BE2C (cell line): Measurements from ENCODE around the gene CLASRP.

Experiments
- DNase-seq: peaks from one replicate; pipeline ENCODE4 v3.0.0-alpha.2; 2020
- H3K27me3 ChIP-seq: fragments of 250-450 bp; sonication (Bioruptor Pico); 2 replicates; pipeline ENCODE4 v1.5.1; 2020; ENCODE audit warnings: mild to moderate bottlenecking
- H3K36me3 ChIP-seq: fragments of 250-450 bp; sonication (Bioruptor Pico); 2 replicates; pipeline ENCODE4 v1.5.1; 2020; ENCODE audit warnings: mild to moderate bottlenecking
- H3K4me1 ChIP-seq: fragments of 250-450 bp; sonication (Bioruptor Pico); 2 replicates; pipeline ENCODE4 v1.5.1; 2020
- H3K4me3 ChIP-seq: 2 replicates; pipeline ENCODE4 v1.5.1; 2011; ENCODE audit warnings: low read depth, low read length
- H3K9me3 ChIP-seq: fragments of 250-450 bp; sonication (Bioruptor Pico); 2 replicates; pipeline ENCODE4 v1.5.1; 2020
- CTCF ChIP-seq: IDR thresholded peaks from 2 replicates; pipeline ENCODE4 v1.5.1; 2012; ENCODE audit warnings: mild to moderate bottlenecking, low read depth, low read length

Gene CLASRP

GRCh38 chr19:45076029-45076850 lies 37.4 kb downstream of the CLASRP start, which contains the start of gene ZNF296:
Gene ZNF296 (minus strand): TSS chr19:45076478. CDS start chr19:45076373, 105 bp downstream.
- peak within 1 kb of the TSS; percentile 58 for H3K4me3 ChIP-seq
- peak; percentile 82 for DNase-seq
- no peak for TF ChIP-seq CTCF
- peaks cover 19% of the 10 kb centered on the region for H3K36me3 ChIP-seq
- H3K9me3 ChIP-seq = no peaks in the 10 kb centered on the region
- peaks cover 7% of the 10 kb centered on the region for H3K4me1 ChIP-seq
- no peaks in the 10 kb centered on the region for H3K27me3 ChIP-seq

GRCh38 chr19:45076851-45077730 lies 38.2 kb downstream of the CLASRP start:
- peaks cover 7% of the 10 kb centered on the region for H3K4me1 ChIP-seq
- DNase-seq = no peak
- TF ChIP-seq CTCF = no peak
- H3K9me3 ChIP-seq = no peaks in the 10 kb centered on the region
- H3K27me3 ChIP-seq = no peaks in the 10 kb centered on the region
- H3K36me3 ChIP-seq = peaks cover 17% of the 10 kb centered on the region
- H3K4me3 ChIP-seq = peak overlapping the region; percentile 58

GRCh38 chr19:45078390-45079062 lies 39.7 kb downstream of the CLASRP start:
- DNase-seq = no peak
- H3K36me3 ChIP-seq = peaks cover 17% of the 10 kb centered on the region
- peaks cover 7% of the 10 kb centered on the region for H3K4me1 ChIP-seq
- no peaks in the 10 kb centered on the region for H3K27me3 ChIP-seq
- peak overlapping the region; percentile 100 for H3K4me3 ChIP-seq
- no peak for TF ChIP-seq CTCF
- H3K9me3 ChIP-seq = no peaks in the 10 kb centered on the region

GRCh38 chr19:45079063-45079910 lies 40.4 kb downstream of the CLASRP start, which contains the start of gene GEMIN7:
Gene GEMIN7 (plus strand): TSS chr19:45079260. CDS start chr19:45090115, 10,855 bp downstream.
- DNase-seq = peak; percentile 89
- H3K4me3 ChIP-seq = peak within 1 kb of the TSS; percentile 100
- TF ChIP-seq CTCF = no peak
- peaks cover 7% of the 10 kb centered on the region for H3K4me1 ChIP-seq
- no peaks in the 10 kb centered on the region for H3K9me3 ChIP-seq
- peaks cover 17% of the 10 kb centered on the region for H3K36me3 ChIP-seq
- no peaks in the 10 kb centered on the region for H3K27me3 ChIP-seq

- no peaks in the 10 kb centered on the region for H3K27me3 ChIP-seq
- no peak for TF ChIP-seq CTCF
- peaks cover 22% of the 10 kb centered on the region for H3K36me3 ChIP-seq
- DNase-seq = no peak
- H3K9me3 ChIP-seq = no peaks in the 10 kb centered on the region
- peak overlapping the region; percentile 100 for H3K4me3 ChIP-seq
- H3K4me1 ChIP-seq = peaks cover 5% of the 10 kb centered on the region
Measured at GRCh38 chr19:45079911-45080370, 41.1 kb downstream of the CLASRP start.
